K562 (cell line): Measurements from ENCODE around the gene ZNF232. TPM values are rescaled to one million over a fixed set of nuclear protein-coding genes. Genes with fewer than 3 reads are reported as not detected.
"Not testable (repeated sequence)": the region's sequence is repeated elsewhere in the genome, so short reads cannot be mapped to it uniquely, and the experiment has no call there.

ENCODE experiments used
- ATAC-seq: fragments of 200-7000 bp; cut with Tn5 transposase; 3 replicates; pipeline ENCODE4 v1.9.1; 2020; ENCODE audit warnings: moderate library complexity
- BruUV-seq: library from RNA; stranded (reverse); fragments of 400-500 nt; replicated peaks from 2 replicates; lab custom pipeline; 2021; lab: Mats Ljungman, UMichigan
- CTCF ChIA-PET: fragments of 300-600 bp; formaldehyde crosslinking; extraction: SDS; loops from one replicate; lab custom pipeline; 2021; ENCODE audit warnings: low intra/inter-chr PET ratio; lab: Yijun Ruan, JAX
- POLR2A ChIA-PET: fragments of 300-600, 350-650 bp; sonication (Branson Sonifier 250); formaldehyde crosslinking; extraction: SDS; loops from one replicate; lab custom pipeline; 2021; ENCODE audit warnings: antibody characterized with exemption, inconsistent platforms; lab: Yijun Ruan, JAX
- DNase-seq, 4 experiments: peaks; one replicate each; pipeline versions ENCODE4 v3.0.0 to v3.0.0-alpha.2; 2011 to 2018; ENCODE audit warnings: low spot score in 3 of 4, mixed read lengths in 3 of 4; ENCODE audit errors: extremely low read depth in 1 of 4
- FAIRE-seq: peaks from 2 replicates; lab custom pipeline; 2011; peaks lifted over from hg19 to GRCh38; lab: Jason Lieb, UNC
- H2AFZ ChIP-seq: 2 replicates; pipeline ENCODE4 v1.6.0; 2011; ENCODE audit warnings: low read depth, low read length, control low read depth, inconsistent platforms
- H3K27ac ChIP-seq: fragments of 200-600 bp; 3 replicates; pipeline ENCODE4 v1.8.0; 2011; ENCODE audit warnings: low read depth, mild to moderate bottlenecking, control low read depth, inconsistent platforms, low read length, moderate library complexity, mixed read lengths; ENCODE audit errors: extremely low read depth
- H3K27me3 ChIP-seq, 2 experiments: fragments of 300-600 bp in 1 of 2; 2 replicates in 1 of 2; 3 replicates in 1 of 2; pipeline versions ENCODE4 v1.6.0 to v1.8.0; 2011; ENCODE audit warnings: inconsistent platforms in 2 of 2, low read length in 2 of 2, mild to moderate bottlenecking in 1 of 2, mixed read lengths in 1 of 2, moderate library complexity in 1 of 2; ENCODE audit not compliant: control insufficient read depth in 2 of 2, insufficient read depth in 2 of 2
- H3K36me3 ChIP-seq: fragments of 300-600 bp; 3 replicates; pipeline ENCODE4 v1.8.0; 2011; ENCODE audit warnings: mild to moderate bottlenecking, low read length, inconsistent platforms; ENCODE audit not compliant: control insufficient read depth, insufficient read depth
- H3K4me1 ChIP-seq, 2 experiments: fragments of 200-600 bp in 1 of 2; replicated peaks in 1 of 2; 2 replicates in 1 of 2; 3 replicates in 1 of 2; pipeline versions ENCODE4 v1.5.1 to v1.8.0; 2011; ENCODE audit warnings: inconsistent platforms in 2 of 2, low read length in 2 of 2, mild to moderate bottlenecking in 1 of 2, mixed read lengths in 1 of 2, moderate library complexity in 1 of 2; ENCODE audit not compliant: control insufficient read depth in 2 of 2, insufficient read depth in 2 of 2
- H3K4me2 ChIP-seq: 2 replicates; pipeline ENCODE4 v1.6.1; 2011; ENCODE audit warnings: low read length, control low read depth, inconsistent platforms, mixed read lengths; ENCODE audit not compliant: insufficient read depth
- H3K4me3 ChIP-seq: fragments of 200-600 bp; sonication (generic), shearing (Covaris generic); 2 replicates; pipeline ENCODE4 v1.5.1; 2016; ENCODE audit warnings: control low read depth, inconsistent platforms
- H3K79me2 ChIP-seq: fragments of 200-600 bp; 3 replicates; pipeline ENCODE4 v1.8.0; 2011; ENCODE audit warnings: low read length, inconsistent platforms; ENCODE audit not compliant: control insufficient read depth, insufficient read depth
- H3K9ac ChIP-seq, 2 experiments: 2 replicates each; pipeline versions ENCODE4 v1.6.0 to v1.6.1; 2011; ENCODE audit warnings: low read depth in 2 of 2, low read length in 2 of 2, control low read depth in 1 of 2, inconsistent platforms in 1 of 2, mild to moderate bottlenecking in 1 of 2, mixed read lengths in 1 of 2; ENCODE audit not compliant: insufficient read depth in 1 of 2
- H3K9me1 ChIP-seq: one replicate; pipeline ENCODE4 v1.6.0; 2011; ENCODE audit warnings: inconsistent platforms, mild to moderate bottlenecking, low read length, moderate library complexity; ENCODE audit not compliant: control insufficient read depth, insufficient read depth
- H3K9me3 ChIP-seq: replicated peaks from 2 replicates; pipeline ENCODE4 v1.5.1; 2011; ENCODE audit warnings: low read depth, low read length, inconsistent platforms; ENCODE audit not compliant: control insufficient read depth, insufficient read depth
- H4K20me1 ChIP-seq: replicated peaks from 2 replicates; pipeline ENCODE4 v1.6.1; 2011; ENCODE audit warnings: low read length, inconsistent platforms, mixed read lengths; ENCODE audit not compliant: control insufficient read depth, insufficient read depth
- ARNT ChIP-seq, 2 experiments: fragments of 450-650 bp; IDR thresholded peaks; 2 replicates each; pipeline ENCODE4 v1.6.1; 2016; ENCODE audit warnings: mild to moderate bottlenecking in 1 of 2
- ATF3 ChIP-seq, 2 experiments: fragments of 450-650 bp in 1 of 2; sonication (generic) in 1 of 2; formaldehyde crosslinking in 1 of 2; IDR thresholded peaks in 1 of 2; conservative IDR thresholded peaks in 1 of 2; 2 replicates each; pipeline versions ENCODE4 v1.6.1 to v1.8.1; 2016 to 2023; ENCODE audit warnings: mild to moderate bottlenecking in 2 of 2, moderate library complexity in 2 of 2, inconsistent platforms in 1 of 2, missing genetic modification reagents in 1 of 2
- DACH1 ChIP-seq: fragments of 450-650 bp; IDR thresholded peaks from 2 replicates; pipeline ENCODE4 v1.6.1; 2018; ENCODE audit not compliant: partially characterized antibody
- MXI1 ChIP-seq: IDR thresholded peaks from 2 replicates; pipeline ENCODE4 v1.6.1; 2011; ENCODE audit warnings: low read depth, mild to moderate bottlenecking, improper control_type of control experiment, low read length
- NCOA1 ChIP-seq: fragments of 450-650 bp; IDR thresholded peaks from 2 replicates; pipeline ENCODE4 v1.6.1; 2016; ENCODE audit warnings: low read depth
- RBM34 ChIP-seq: fragments of 200-400 bp; formaldehyde crosslinking; IDR thresholded peaks from 2 replicates; pipeline ENCODE4 v1.6.1; 2018; ENCODE audit warnings: low read length, borderline replicate concordance; ENCODE audit not compliant: insufficient read depth
- ZFPM2 ChIP-seq: fragments of 250-450 bp; sonication (Bioruptor Pico); IDR thresholded peaks from 2 replicates; pipeline ENCODE4 v1.5.1; 2022; ENCODE audit warnings: mild to moderate bottlenecking
- ZNF212 ChIP-seq: fragments of 450-650 bp; formaldehyde crosslinking; IDR thresholded peaks from 2 replicates; pipeline ENCODE4 v1.4.0; 2020; ENCODE audit warnings: mild to moderate bottlenecking
- ZNF311 ChIP-seq: fragments of 250-450 bp; sonication (Bioruptor Pico); IDR thresholded peaks from 2 replicates; pipeline ENCODE4 v1.4.0; 2020; ENCODE audit warnings: mild to moderate bottlenecking, moderate library complexity
- ZNF507 ChIP-seq: conservative IDR thresholded peaks from 2 replicates; pipeline ENCODE4 v1.6.1; 2017; ENCODE audit warnings: missing genetic modification characterization, missing compliant biosample characterization
- WGBS: fragments of 100-300 bp; shearing (Covaris generic); methylation state at CpG from one replicate; pipeline ENCODE4 v1.1.6; 2016; ENCODE audit warnings: low coverage, mixed read lengths; ENCODE audit not compliant: insufficient coverage; ENCODE audit errors: missing lambda C conversion rate; 5-methylcytosine and 5-hydroxymethylcytosine counted together
- in situ Hi-C: fragments of 300-500 bp; cut with MboI; formaldehyde crosslinking; loops from 4 replicates; pipeline ENCODE4 v1.15.0; 2018; ENCODE audit warnings: inconsistent platforms, mixed read lengths
- intact Hi-C: fragments of 100-400 bp; cut with micrococcal nuclease; formaldehyde crosslinking; loops from 2 replicates; pipeline ENCODE4 v1.14.2; 2022
- polyA plus RNA-seq, 8 experiments: library from polyadenylated mRNA; depleted of rRNA in 4 of 8; stranded (reverse) in 5 of 8; unstranded in 3 of 8; fragments of >200 nt; fragmentation: Nextera tagmentation in 2 of 8; fragmentation: Illumina TruSeq in 1 of 8; extraction: Ambion mirVana in 2 of 8; extraction: Trizol in 1 of 8; gene quantifications; 2 replicates each; pipeline versions ENCODE4 v1.2.1 to v1.2.3, GENCODE V29; 2011 to 2014; ENCODE audit warnings: inconsistent platforms in 1 of 8, missing spikeins in 1 of 8
- total RNA-seq, 7 experiments: library from RNA; depleted of rRNA in 6 of 7; stranded (reverse); fragments of >200 nt in 6 of 7; fragmentation: Illumina TruSeq in 2 of 7; extraction: Trizol in 2 of 7; gene quantifications; 2 replicates each; pipeline versions ENCODE4 v1.2.1 to v1.2.3, GENCODE V29; 2011 to 2021; ENCODE audit warnings: low replicate concordance in 1 of 7

Gene ZNF232
- total and polyA plus RNA-seq, 9 of the 15 experiments (the other 6 are each of a cell fraction or from before 2014, with no cell fraction given) = 10.6 to 26.0 (median 13.0) TPM

- H3K9me3 ChIP-seq, FAIRE-seq, H3K36me3 ChIP-seq, BruUV-seq, in situ Hi-C loops, intact Hi-C loops, POLR2A ChIA-PET, H3K4me3 ChIP-seq, H4K20me1 ChIP-seq, H3K79me2 ChIP-seq, DNase-seq, H3K9me1 ChIP-seq, H3K27ac ChIP-seq, H3K4me2 ChIP-seq, ATAC-seq, H3K9ac ChIP-seq, CTCF ChIA-PET, H2AFZ ChIP-seq: not testable (repeated sequence)
- WGBS = 9% methylated on average over 4 of the region's 5 CpGs
- H3K27me3 ChIP-seq = peaks cover 2 to 15% of the 10 kb centered on the region in 2 experiments; a peak in 2 of 5 replicates
- H3K4me1 ChIP-seq = peaks cover 0 to 10% of the 10 kb centered on the region in 2 experiments; a peak in 2 of 5 replicates
Measured at GRCh38 chr17:5075472-5075871, 36.2 kb downstream of the ZNF232 start.

GRCh38 chr17:5069724-5070123 lies 42.0 kb downstream of the ZNF232 start:
- H2AFZ ChIP-seq = no peak overlapping the region
- 7% methylated on average over 4 of the region's 4 CpGs for WGBS
- H3K79me2 ChIP-seq = no peaks in the 10 kb centered on the region
- H3K4me1 ChIP-seq = no peaks in the 10 kb centered on the region
- no TSS peak for BruUV-seq
- FAIRE-seq (no peak), ATAC-seq (no peak), DNase-seq (no peak)
- H3K27me3 ChIP-seq = peaks cover 0 to 10% of the 10 kb centered on the region in 2 experiments; a peak in 2 of 5 replicates
- H3K27ac ChIP-seq = no peak overlapping the region
- in situ Hi-C loops (loop anchor here (10.0 kb wide), 1 partner anchor 155 kb away; no protein-coding TSS in a partner anchor), intact Hi-C loops (no loop called here)
- no peak overlapping the region for H3K4me3 ChIP-seq
- ChIA-PET POLR2A (no interaction called here), CTCF (no interaction called here)
- no peaks in the 10 kb centered on the region for H3K9me1 ChIP-seq
- TF ChIP-seq RBM34 (no peak), ATF3 (IDR thresholded peaks at IDR 0.05) (no peak), ATF3 (CRISPR knock-in tag; conservative IDR thresholded peaks at IDR 0.05) (no peak), ZNF212 (no peak), ZFPM2 (CRISPR knock-in tag) (no peak), NCOA1 (no peak), ZNF311 (CRISPR knock-in tag) (no peak), MXI1 (no peak), DACH1 (no peak), ARNT (IDR thresholded peaks at IDR 0.05) (no peak), ZNF507 (no peak)
- H3K36me3 ChIP-seq = no peaks in the 10 kb centered on the region
- no peaks in the 10 kb centered on the region for H4K20me1 ChIP-seq
- H3K4me2 ChIP-seq = no peak overlapping the region
- no peaks in the 10 kb centered on the region for H3K9me3 ChIP-seq
- H3K9ac ChIP-seq = no peak overlapping the region
